GM10248 (cell line): Measurements from ENCODE around the gene TCF7L2.

Source experiments
- CTCF ChIA-PET: fragments of 300-600 bp; sonication (Branson Sonifier 250); formaldehyde crosslinking; extraction: SDS; loops from one replicate; lab custom pipeline; 2021; ENCODE audit warnings: antibody characterized with exemption; lab: Yijun Ruan, JAX
- POLR2A ChIA-PET: fragments of 350-650 bp; sonication (Branson Sonifier 250); formaldehyde crosslinking; extraction: SDS; loops from one replicate; lab custom pipeline; 2020; ENCODE audit warnings: antibody characterized with exemption; lab: Yijun Ruan, JAX
- DNase-seq: peaks from one replicate; pipeline ENCODE4 v3.0.0; 2012; ENCODE audit errors: extremely low spot score
- TF ChIP-seq, protein P1 (sequence below): IDR thresholded peaks from 2 replicates; pipeline ENCODE4 v1.5.1; 2012; ENCODE audit warnings: mild to moderate bottlenecking, low read depth; ENCODE audit errors: extremely low read depth, missing control alignments, control extremely low read depth

TCF7L2 gene

GRCh38 chr10:112989826-112990225 is 39.8 kb downstream of the TCF7L2 start:
- POLR2A ChIA-PET: no interaction called here
- TF ChIP-seq, protein P1, sequence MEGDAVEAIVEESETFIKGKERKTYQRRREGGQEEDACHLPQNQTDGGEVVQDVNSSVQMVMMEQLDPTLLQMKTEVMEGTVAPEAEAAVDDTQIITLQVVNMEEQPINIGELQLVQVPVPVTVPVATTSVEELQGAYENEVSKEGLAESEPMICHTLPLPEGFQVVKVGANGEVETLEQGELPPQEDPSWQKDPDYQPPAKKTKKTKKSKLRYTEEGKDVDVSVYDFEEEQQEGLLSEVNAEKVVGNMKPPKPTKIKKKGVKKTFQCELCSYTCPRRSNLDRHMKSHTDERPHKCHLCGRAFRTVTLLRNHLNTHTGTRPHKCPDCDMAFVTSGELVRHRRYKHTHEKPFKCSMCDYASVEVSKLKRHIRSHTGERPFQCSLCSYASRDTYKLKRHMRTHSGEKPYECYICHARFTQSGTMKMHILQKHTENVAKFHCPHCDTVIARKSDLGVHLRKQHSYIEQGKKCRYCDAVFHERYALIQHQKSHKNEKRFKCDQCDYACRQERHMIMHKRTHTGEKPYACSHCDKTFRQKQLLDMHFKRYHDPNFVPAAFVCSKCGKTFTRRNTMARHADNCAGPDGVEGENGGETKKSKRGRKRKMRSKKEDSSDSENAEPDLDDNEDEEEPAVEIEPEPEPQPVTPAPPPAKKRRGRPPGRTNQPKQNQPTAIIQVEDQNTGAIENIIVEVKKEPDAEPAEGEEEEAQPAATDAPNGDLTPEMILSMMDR: no peak
- no peak for DNase-seq
- CTCF ChIA-PET: no interaction called here

- TF ChIP-seq, protein P1: no peak
- ChIA-PET POLR2A (no interaction called here), CTCF (no interaction called here)
- no peak for DNase-seq
These were observed 40.2 kb downstream of the TCF7L2 start for GRCh38 chr10:112990271-112990670.

DNA sequence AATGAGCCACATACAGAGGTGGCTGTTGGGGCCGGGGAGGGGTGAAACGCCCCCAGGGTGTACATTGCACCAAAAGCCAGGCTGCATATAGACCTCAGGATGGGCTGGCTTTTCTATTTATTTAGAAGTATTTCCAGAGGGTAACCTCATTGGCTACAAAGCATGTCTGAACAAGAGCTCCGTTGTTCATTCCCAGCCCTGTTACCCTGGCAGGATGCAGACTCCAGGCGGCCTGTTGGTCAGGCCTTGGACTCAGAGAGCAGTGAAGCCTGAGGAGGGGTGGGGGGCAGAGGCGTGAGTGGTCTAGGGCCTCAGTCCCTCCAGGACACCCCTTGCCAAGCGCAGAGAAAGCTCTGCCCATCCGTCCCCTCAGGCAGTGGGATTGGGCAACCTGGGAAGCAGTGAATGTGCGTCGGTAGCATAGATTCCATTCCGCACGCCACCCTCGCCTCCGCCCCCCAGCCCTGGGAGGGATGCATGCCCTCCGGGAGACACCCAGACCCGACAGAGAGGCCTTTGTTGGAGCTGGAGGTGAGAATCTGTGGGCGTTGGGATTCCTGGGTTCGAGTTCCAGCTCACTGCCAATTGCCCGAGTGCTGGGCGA is 41.9 kb downstream of the TCF7L2 start:
- ChIA-PET POLR2A (no interaction called here), CTCF (no interaction called here)

GRCh38 chr10:112996462-112996861 is 46.4 kb downstream of the TCF7L2 start:
- ChIA-PET CTCF (interaction anchor here (0.7 kb wide), 1 partner anchor 37 kb away, joined by 3 read pairs; no protein-coding TSS in a partner anchor), POLR2A (no interaction called here)
- TF ChIP-seq, protein P1: no peak
- no peak for DNase-seq

More for the DNA sequence above, 41.9 kb downstream of the TCF7L2 start:
- no peak for DNase-seq
- TF ChIP-seq, protein P1: no peak

DNA sequence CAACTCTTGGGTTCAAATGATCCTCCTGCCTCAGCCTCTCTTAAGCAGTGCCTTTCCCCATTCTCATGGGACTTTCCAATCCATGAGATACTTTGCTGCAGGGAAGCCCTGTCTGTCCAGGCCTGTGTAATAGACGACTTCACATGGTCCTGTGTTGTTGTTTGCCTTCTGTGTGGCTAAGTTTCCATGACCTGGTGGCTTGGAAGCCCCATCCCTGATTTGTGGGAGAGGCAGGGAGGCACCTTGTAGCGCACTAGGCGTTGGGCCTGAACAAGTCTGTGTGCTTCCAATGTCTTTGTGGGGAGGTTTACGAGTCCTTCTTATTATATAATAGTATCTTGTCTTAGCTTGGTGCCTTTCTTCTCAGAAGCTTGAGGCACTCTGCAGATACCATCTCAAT is 49.1 kb downstream of the TCF7L2 start:
- TF ChIP-seq, protein P1: no peak
- DNase-seq: no peak
- POLR2A ChIA-PET: no interaction called here
- CTCF ChIA-PET: no interaction called here

DNA sequence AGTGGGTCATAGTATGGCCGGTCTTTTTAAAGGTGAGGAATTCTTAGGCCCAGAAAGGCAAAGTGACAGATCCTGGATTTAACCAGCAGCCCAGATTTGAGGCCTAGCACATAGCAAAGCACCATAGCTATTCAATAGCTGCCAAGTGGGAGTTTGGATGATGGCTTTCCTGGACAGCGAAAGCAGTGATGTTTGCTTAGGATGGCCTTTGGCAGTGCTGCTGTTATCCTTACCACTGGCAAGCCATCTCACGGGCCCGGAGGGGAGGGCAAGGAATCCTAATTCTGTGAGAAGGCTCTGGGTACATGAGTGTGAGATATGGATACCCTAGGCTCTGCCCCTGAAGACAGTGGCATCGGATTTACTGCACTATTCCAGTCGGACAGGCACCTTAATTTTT is 50.4 kb downstream of the TCF7L2 start:
- ChIA-PET CTCF (no interaction called here), POLR2A (no interaction called here)
- DNase-seq: no peak
- TF ChIP-seq, protein P1: no peak
